NCI-H2227 (cell line): ENCODE data around the gene NHERF2.
"Not testable (repeated sequence)": the region's sequence is repeated elsewhere in the genome, so short reads cannot be mapped to it uniquely, and the experiment has no call there.

ENCODE experiments used
- DNase-seq: peaks from one replicate; lab custom pipeline; 2025; ENCODE audit not compliant: unreplicated experiment; lab: John Stamatoyannopoulos, UW

Gene NHERF2

GRCh38 chr16:2025878-2026460, 733 bp upstream of the NHERF2 start:
- no peak for DNase-seq

- peak; percentile 62 for DNase-seq
These were observed 615 bp downstream of the NHERF2 start for GRCh38 chr16:2027024-2028010.

- DNase-seq, result no peak
These were observed 1.4 kb downstream of the NHERF2 start for GRCh38 chr16:2028146-2028545.

GRCh38 chr16:2028620-2029220, 2.0 kb downstream of the NHERF2 start:
- DNase-seq, result no peak

- no peak for DNase-seq
These were observed 2.6 kb downstream of the NHERF2 start for GRCh38 chr16:2029350-2029749.

- DNase-seq, result no peak
These were observed 3.3 kb downstream of the NHERF2 start for GRCh38 chr16:2030036-2030435.

GRCh38 chr16:2031081-2031577, 4.4 kb downstream of the NHERF2 start:
- no peak for DNase-seq

GRCh38 chr16:2032285-2033056, 5.8 kb downstream of the NHERF2 start:
- no peak for DNase-seq

GRCh38 chr16:2033057-2033908, 6.6 kb downstream of the NHERF2 start:
- DNase-seq, result peak; percentile 22

GRCh38 chr16:2033909-2034695, 7.4 kb downstream of the NHERF2 start:
- DNase-seq, result not testable (repeated sequence)

GRCh38 chr16:2034696-2035430, 8.2 kb downstream of the NHERF2 start:
- DNase-seq, result no peak

GRCh38 chr16:2035431-2036199, 8.9 kb downstream of the NHERF2 start:
- peak; percentile 53 for DNase-seq

GRCh38 chr16:2036200-2036966, 9.7 kb downstream of the NHERF2 start:
- no peak for DNase-seq

- DNase-seq, result no peak
These were observed 10.4 kb downstream of the NHERF2 start for GRCh38 chr16:2037115-2037514.

GRCh38 chr16:2037647-2038381, 11.1 kb downstream of the NHERF2 start:
- DNase-seq, result no peak
